Osteocyte (in vitro differentiated cells): Measurements from ENCODE around the gene DLG2. TPM values are rescaled to one million over a fixed set of nuclear protein-coding genes. Genes with fewer than 3 reads are reported as not detected.
"Not testable (repeated sequence)": the region's sequence is repeated elsewhere in the genome, so short reads cannot be mapped to it uniquely, and the experiment has no call there.

Experiments
- DNase-seq: peaks from one replicate; pipeline ENCODE4 v3.0.0; 2021; ENCODE audit warnings: mixed read lengths; ENCODE audit not compliant: unreplicated experiment; ENCODE audit errors: extremely low spot score
- H3K27ac Mint-ChIP-seq: one replicate; pipeline ENCODE4 v1.8.0; 2021; ENCODE audit warnings: mild to moderate bottlenecking, mixed read lengths; ENCODE audit not compliant: unreplicated experiment
- H3K27me3 Mint-ChIP-seq: one replicate; pipeline ENCODE4 v1.8.0; 2021; ENCODE audit warnings: mixed read lengths; ENCODE audit not compliant: unreplicated experiment
- H3K36me3 Mint-ChIP-seq: one replicate; pipeline ENCODE4 v1.8.0; 2021; ENCODE audit warnings: mixed read lengths; ENCODE audit not compliant: unreplicated experiment
- H3K4me1 Mint-ChIP-seq: one replicate; pipeline ENCODE4 v1.8.0; 2021; ENCODE audit warnings: mixed read lengths; ENCODE audit not compliant: unreplicated experiment
- H3K4me3 Mint-ChIP-seq: one replicate; pipeline ENCODE4 v1.8.0; 2021; ENCODE audit warnings: mild to moderate bottlenecking, moderate library complexity, mixed read lengths; ENCODE audit not compliant: unreplicated experiment
- H3K9me3 Mint-ChIP-seq: one replicate; pipeline ENCODE4 v1.8.0; 2021; ENCODE audit warnings: mixed read lengths; ENCODE audit not compliant: unreplicated experiment
- CTCF ChIP-seq: fragments of 200-600 bp; sonication (generic); IDR thresholded peaks from 2 replicates; pipeline ENCODE4 v1.5.0; 2021; ENCODE audit warnings: antibody characterized with exemption, mild to moderate bottlenecking, moderate library complexity
- total RNA-seq: library from RNA; stranded (reverse); gene quantifications from 2 replicates; pipeline ENCODE4 v1.2.1, GENCODE V29; 2021

The DLG2 gene
- total RNA-seq, 1 donor from 2014 or later, result 2.1 TPM

- no peaks in the 10 kb centered on the region for H3K9me3 Mint-ChIP-seq
- no peak for DNase-seq
- no peaks in the 10 kb centered on the region for H3K27me3 Mint-ChIP-seq
- H3K27ac Mint-ChIP-seq, result no peak overlapping the region
- no peak for TF ChIP-seq CTCF
- H3K4me3 Mint-ChIP-seq, result no peak overlapping the region
- no peaks in the 10 kb centered on the region for H3K4me1 Mint-ChIP-seq
- no peaks in the 10 kb centered on the region for H3K36me3 Mint-ChIP-seq
These were observed 377.7 kb downstream of the DLG2 start for GRCh38 chr11:85249482-85249881.

GRCh38 chr11:85247797-85248196 lies 379.3 kb downstream of the DLG2 start:
- no peak overlapping the region for H3K27ac Mint-ChIP-seq
- no peak overlapping the region for H3K4me3 Mint-ChIP-seq
- H3K4me1 Mint-ChIP-seq, result no peaks in the 10 kb centered on the region
- H3K36me3 Mint-ChIP-seq, result no peaks in the 10 kb centered on the region
- no peaks in the 10 kb centered on the region for H3K27me3 Mint-ChIP-seq
- DNase-seq, result no peak
- TF ChIP-seq CTCF, result no peak
- H3K9me3 Mint-ChIP-seq, result no peaks in the 10 kb centered on the region

GRCh38 chr11:85238906-85239305 lies 388.2 kb downstream of the DLG2 start:
- H3K4me1 Mint-ChIP-seq, result no peaks in the 10 kb centered on the region
- DNase-seq, result no peak
- H3K4me3 Mint-ChIP-seq, result no peak overlapping the region
- H3K36me3 Mint-ChIP-seq, result no peaks in the 10 kb centered on the region
- peaks cover 3% of the 10 kb centered on the region for H3K27me3 Mint-ChIP-seq
- no peaks in the 10 kb centered on the region for H3K9me3 Mint-ChIP-seq
- no peak overlapping the region for H3K27ac Mint-ChIP-seq
- no peak for TF ChIP-seq CTCF

- not testable (repeated sequence) for H3K9me3 Mint-ChIP-seq, H3K27ac Mint-ChIP-seq, H3K36me3 Mint-ChIP-seq, H3K4me3 Mint-ChIP-seq, H3K27me3 Mint-ChIP-seq, H3K4me1 Mint-ChIP-seq, DNase-seq
These were observed 389.1 kb downstream of the DLG2 start for GRCh38 chr11:85238038-85238437.

- H3K9me3 Mint-ChIP-seq, result no peaks in the 10 kb centered on the region
These were observed 390.9 kb downstream of the DLG2 start for GRCh38 chr11:85236211-85236610.

More at GRCh38 chr11:85236211-85236610, 390.9 kb downstream of the DLG2 start:
- H3K4me1 Mint-ChIP-seq, result no peaks in the 10 kb centered on the region
- no peaks in the 10 kb centered on the region for H3K27me3 Mint-ChIP-seq
- H3K27ac Mint-ChIP-seq, result no peak overlapping the region
- H3K36me3 Mint-ChIP-seq, result no peaks in the 10 kb centered on the region
- no peak for DNase-seq
- no peak overlapping the region for H3K4me3 Mint-ChIP-seq
- no peak for TF ChIP-seq CTCF
